GM18861 (cell line): ENCODE results near the gene CD151.
A peak's percentile ranks its signal among the peaks of the same experiment; 100 is the strongest.

Experiments
- ATAC-seq: cut with Tn5 transposase; IDR thresholded peaks from one replicate; pipeline ENCODE4 v1.9.1; 2021; ENCODE audit not compliant: unreplicated experiment

The CD151 gene

GRCh38 chr11:796565-797295, 36.0 kb upstream of the CD151 start:
- no peak for ATAC-seq

GRCh38 chr11:797296-798092, 35.3 kb upstream of the CD151 start:
- ATAC-seq = peak; percentile 32

- ATAC-seq = peak; percentile 51
Measured at GRCh38 chr11:798093-798713, 34.5 kb upstream of the CD151 start, which contains the start of gene SLC25A22. Gene SLC25A22, minus strand, starts transcription at chr11:798281. Its CDS starts 3,275 bp downstream, at chr11:795006.

- no peak for ATAC-seq
Measured at GRCh38 chr11:799641-800316, 33.0 kb upstream of the CD151 start.

GRCh38 chr11:800473-800872, 32.3 kb upstream of the CD151 start:
- ATAC-seq = no peak

GRCh38 chr11:801097-801780, 31.5 kb upstream of the CD151 start:
- ATAC-seq = no peak

GRCh38 chr11:802018-802617, 30.6 kb upstream of the CD151 start:
- no peak for ATAC-seq

GRCh38 chr11:802693-803466, 29.9 kb upstream of the CD151 start:
- no peak for ATAC-seq

GRCh38 chr11:803467-803742, 29.3 kb upstream of the CD151 start:
- no peak for ATAC-seq

GRCh38 chr11:803770-804598, 28.8 kb upstream of the CD151 start:
- ATAC-seq = no peak

- no peak for ATAC-seq
Measured at GRCh38 chr11:804599-804964, 28.2 kb upstream of the CD151 start.

GRCh38 chr11:808427-809286, 24.1 kb upstream of the CD151 start:
- ATAC-seq = no peak

GRCh38 chr11:809287-810039, 23.3 kb upstream of the CD151 start, which contains the start of gene RPLP2:
Gene RPLP2, plus strand, starts transcription at chr11:809967. Its CDS starts 268 bp downstream, at chr11:810235.
- peak; percentile 68 for ATAC-seq

- peak; percentile 6 for ATAC-seq
Measured at GRCh38 chr11:810040-810567, 22.6 kb upstream of the CD151 start.

- no peak for ATAC-seq
Measured at GRCh38 chr11:811446-812245, 21.1 kb upstream of the CD151 start.

- ATAC-seq = no peak
Measured at GRCh38 chr11:812390-812789, 20.4 kb upstream of the CD151 start.
